Measurements from ENCODE around the gene TMEM33.

DNA sequence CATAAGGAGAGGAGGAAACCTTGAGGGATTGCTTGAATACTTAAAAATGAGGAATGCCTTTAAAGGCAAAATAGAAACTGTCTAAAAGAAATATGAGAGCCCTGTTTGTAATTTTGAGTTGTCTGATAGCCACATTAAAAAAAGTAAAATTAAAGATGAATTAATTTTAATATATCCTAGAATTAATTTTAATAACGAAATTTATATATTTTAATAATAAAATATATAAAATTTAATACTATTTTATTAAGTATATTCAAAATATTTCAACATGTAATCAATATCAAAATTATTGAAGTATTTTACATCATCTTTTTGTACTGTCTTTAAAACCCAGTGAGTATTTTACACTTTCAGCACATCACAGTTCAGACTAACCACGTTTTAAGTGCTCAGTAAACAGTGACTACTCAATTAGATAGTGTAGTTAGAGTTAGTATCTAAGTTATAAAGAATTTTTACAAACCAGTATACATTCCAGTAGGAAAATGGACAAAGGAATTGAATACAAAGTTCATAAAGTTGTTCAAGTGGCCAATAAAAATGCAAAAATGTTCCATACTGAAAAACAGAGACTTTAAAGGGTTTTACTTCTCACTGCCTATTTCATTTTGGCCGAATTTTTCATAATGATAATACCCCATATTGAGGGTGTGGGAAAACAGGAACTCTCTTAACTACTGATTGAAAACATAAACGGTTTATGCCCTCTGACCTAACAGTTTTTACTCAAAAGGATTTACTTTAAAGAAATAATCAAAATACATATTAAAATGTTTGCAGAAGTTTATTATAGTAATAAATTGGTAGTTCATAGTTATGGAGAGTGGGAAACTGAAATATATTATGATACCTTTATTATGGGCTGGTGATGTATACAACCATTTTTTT, 58.0 kb downstream of the TMEM33 start:
- no peak for TF ChIP-seq HNF4A (conservative IDR thresholded peaks at IDR 0.05)
- TF ChIP-seq, protein P1, sequence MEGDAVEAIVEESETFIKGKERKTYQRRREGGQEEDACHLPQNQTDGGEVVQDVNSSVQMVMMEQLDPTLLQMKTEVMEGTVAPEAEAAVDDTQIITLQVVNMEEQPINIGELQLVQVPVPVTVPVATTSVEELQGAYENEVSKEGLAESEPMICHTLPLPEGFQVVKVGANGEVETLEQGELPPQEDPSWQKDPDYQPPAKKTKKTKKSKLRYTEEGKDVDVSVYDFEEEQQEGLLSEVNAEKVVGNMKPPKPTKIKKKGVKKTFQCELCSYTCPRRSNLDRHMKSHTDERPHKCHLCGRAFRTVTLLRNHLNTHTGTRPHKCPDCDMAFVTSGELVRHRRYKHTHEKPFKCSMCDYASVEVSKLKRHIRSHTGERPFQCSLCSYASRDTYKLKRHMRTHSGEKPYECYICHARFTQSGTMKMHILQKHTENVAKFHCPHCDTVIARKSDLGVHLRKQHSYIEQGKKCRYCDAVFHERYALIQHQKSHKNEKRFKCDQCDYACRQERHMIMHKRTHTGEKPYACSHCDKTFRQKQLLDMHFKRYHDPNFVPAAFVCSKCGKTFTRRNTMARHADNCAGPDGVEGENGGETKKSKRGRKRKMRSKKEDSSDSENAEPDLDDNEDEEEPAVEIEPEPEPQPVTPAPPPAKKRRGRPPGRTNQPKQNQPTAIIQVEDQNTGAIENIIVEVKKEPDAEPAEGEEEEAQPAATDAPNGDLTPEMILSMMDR (IDR thresholded peaks at IDR 0.05; ENCODE audit: low read depth, low read length, missing input control), result no peak
- TF ChIP-seq, protein P2, sequence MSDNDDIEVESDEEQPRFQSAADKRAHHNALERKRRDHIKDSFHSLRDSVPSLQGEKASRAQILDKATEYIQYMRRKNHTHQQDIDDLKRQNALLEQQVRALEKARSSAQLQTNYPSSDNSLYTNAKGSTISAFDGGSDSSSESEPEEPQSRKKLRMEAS (IDR thresholded peaks at IDR 0.05), result no peak
- TF ChIP-seq, protein P3, sequence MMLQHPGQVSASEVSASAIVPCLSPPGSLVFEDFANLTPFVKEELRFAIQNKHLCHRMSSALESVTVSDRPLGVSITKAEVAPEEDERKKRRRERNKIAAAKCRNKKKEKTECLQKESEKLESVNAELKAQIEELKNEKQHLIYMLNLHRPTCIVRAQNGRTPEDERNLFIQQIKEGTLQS (IDR thresholded peaks at IDR 0.05), result no peak
- TF ChIP-seq GABPA (IDR thresholded peaks at IDR 0.05 in 1 of 2, conservative IDR thresholded peaks at IDR 0.05 in 1 of 2), result no peak
- TF ChIP-seq, protein P4, sequence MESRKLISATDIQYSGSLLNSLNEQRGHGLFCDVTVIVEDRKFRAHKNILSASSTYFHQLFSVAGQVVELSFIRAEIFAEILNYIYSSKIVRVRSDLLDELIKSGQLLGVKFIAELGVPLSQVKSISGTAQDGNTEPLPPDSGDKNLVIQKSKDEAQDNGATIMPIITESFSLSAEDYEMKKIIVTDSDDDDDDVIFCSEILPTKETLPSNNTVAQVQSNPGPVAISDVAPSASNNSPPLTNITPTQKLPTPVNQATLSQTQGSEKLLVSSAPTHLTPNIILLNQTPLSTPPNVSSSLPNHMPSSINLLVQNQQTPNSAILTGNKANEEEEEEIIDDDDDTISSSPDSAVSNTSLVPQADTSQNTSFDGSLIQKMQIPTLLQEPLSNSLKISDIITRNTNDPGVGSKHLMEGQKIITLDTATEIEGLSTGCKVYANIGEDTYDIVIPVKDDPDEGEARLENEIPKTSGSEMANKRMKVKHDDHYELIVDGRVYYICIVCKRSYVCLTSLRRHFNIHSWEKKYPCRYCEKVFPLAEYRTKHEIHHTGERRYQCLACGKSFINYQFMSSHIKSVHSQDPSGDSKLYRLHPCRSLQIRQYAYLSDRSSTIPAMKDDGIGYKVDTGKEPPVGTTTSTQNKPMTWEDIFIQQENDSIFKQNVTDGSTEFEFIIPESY (IDR thresholded peaks at IDR 0.05), result no peak
- TF ChIP-seq, protein P5, sequence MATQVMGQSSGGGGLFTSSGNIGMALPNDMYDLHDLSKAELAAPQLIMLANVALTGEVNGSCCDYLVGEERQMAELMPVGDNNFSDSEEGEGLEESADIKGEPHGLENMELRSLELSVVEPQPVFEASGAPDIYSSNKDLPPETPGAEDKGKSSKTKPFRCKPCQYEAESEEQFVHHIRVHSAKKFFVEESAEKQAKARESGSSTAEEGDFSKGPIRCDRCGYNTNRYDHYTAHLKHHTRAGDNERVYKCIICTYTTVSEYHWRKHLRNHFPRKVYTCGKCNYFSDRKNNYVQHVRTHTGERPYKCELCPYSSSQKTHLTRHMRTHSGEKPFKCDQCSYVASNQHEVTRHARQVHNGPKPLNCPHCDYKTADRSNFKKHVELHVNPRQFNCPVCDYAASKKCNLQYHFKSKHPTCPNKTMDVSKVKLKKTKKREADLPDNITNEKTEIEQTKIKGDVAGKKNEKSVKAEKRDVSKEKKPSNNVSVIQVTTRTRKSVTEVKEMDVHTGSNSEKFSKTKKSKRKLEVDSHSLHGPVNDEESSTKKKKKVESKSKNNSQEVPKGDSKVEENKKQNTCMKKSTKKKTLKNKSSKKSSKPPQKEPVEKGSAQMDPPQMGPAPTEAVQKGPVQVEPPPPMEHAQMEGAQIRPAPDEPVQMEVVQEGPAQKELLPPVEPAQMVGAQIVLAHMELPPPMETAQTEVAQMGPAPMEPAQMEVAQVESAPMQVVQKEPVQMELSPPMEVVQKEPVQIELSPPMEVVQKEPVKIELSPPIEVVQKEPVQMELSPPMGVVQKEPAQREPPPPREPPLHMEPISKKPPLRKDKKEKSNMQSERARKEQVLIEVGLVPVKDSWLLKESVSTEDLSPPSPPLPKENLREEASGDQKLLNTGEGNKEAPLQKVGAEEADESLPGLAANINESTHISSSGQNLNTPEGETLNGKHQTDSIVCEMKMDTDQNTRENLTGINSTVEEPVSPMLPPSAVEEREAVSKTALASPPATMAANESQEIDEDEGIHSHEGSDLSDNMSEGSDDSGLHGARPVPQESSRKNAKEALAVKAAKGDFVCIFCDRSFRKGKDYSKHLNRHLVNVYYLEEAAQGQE (IDR thresholded peaks at IDR 0.05), result no peak
- TF ChIP-seq JUND (IDR thresholded peaks at IDR 0.05), result no peak
- no peak for TF ChIP-seq TAF1 (conservative IDR thresholded peaks at IDR 0.05)
- no peak for TF ChIP-seq YY1 (IDR thresholded peaks at IDR 0.05)
- TF ChIP-seq RAD21 (IDR thresholded peaks at IDR 0.05), result no peak
- TF ChIP-seq SP1 (IDR thresholded peaks at IDR 0.05), result no peak
- no peak for TF ChIP-seq EGR1 (IDR thresholded peaks at IDR 0.05; ENCODE audit: low read depth in 2 of 2)
